ENCODE results near the gene USP19. TPM values are rescaled to one million over a fixed set of nuclear protein-coding genes. Genes with fewer than 3 reads are reported as not detected.

Gene USP19
- total and polyA plus RNA-seq, 2 of the 8 experiments (the other 6 are each of a cell fraction or from before 2014, with no cell fraction given), result 46.4 to 65.8 TPM

DNA sequence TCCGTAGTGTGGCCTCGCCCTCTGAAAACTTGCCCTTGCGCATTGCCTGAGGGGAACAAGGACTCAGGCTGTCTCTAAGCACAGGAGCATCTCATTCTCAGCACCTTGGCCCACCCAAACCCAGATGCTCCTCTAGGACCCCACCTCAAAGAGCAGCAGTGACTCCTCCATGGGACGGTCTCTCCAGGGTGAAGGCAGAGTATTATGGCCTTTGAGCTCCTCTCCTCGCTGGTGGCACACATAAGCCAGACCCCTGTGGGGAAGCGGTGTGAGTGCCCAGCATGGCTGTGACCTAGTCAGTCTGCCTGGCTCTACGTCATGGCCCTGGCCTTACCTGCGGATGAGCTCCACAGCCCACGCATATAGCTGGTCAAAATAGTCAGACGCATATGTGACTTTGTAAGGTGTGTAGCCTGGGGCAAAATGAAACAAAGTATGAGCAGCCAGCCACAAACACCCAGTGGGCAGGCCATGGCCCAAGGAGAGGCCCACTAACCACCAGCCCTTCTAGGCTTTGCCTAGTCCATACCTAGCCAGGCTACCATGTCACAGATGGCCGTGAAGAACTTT, 20.5 kb downstream of the USP19 start:
- no peak for FAIRE-seq
- Histone ChIP-seq H3K4me2 (ENCODE audit: insufficient read depth in 1 of 2, low read depth in 2 of 2, low read length in 2 of 2) (no peak overlapping the region), H3K23ac (ENCODE audit: insufficient read length) (no peak overlapping the region), H3K18ac (ENCODE audit: extremely low read depth, low read length) (no peak overlapping the region), H3K4me1 (replicated peaks in 1 of 4; ENCODE audit: control insufficient read depth in 3 of 4, insufficient read depth in 4 of 4, low read length in 3 of 4) (peaks cover 0 to 4% (median 3%) of the 10 kb centered on the region in 4 experiments; a peak in 5 of 7 replicates), H3K9ac (replicated peaks in 1 of 4; ENCODE audit: extremely low read depth in 1 of 4, low read depth in 3 of 4, low read length in 3 of 4) (no peak overlapping the region), H3K27me3 (replicated peaks in 1 of 4; ENCODE audit: control insufficient read depth in 3 of 4, extremely low read depth in 1 of 4, insufficient read depth in 3 of 4, low read length in 3 of 4) (no peaks in the 10 kb centered on the region), H3K79me2 (ENCODE audit: control insufficient read depth in 1 of 2, insufficient read depth in 2 of 2, low read length in 2 of 2) (peaks cover 0 to 14% of the 10 kb centered on the region in 2 experiments; a peak in 2 of 4 replicates), H2BK5ac (ENCODE audit: low read depth, low read length) (no peak overlapping the region), H2BK120ac (replicated peaks; ENCODE audit: low read depth, low read length) (no peak overlapping the region), H2AFZ (ENCODE audit: low read length) (no peak overlapping the region), H2BK15ac (ENCODE audit: low read length) (no peak overlapping the region), H3K4me3 (ENCODE audit: extremely low read depth in 1 of 4, insufficient read depth in 2 of 4, low read depth in 3 of 4, low read length in 4 of 4) (no peak overlapping the region), H3K14ac (ENCODE audit: insufficient read length) (no peak overlapping the region), H3K56ac (replicated peaks; ENCODE audit: insufficient read length, low read depth, low read length) (no peak overlapping the region), H3K23me2 (ENCODE audit: low read depth, low read length) (peaks cover 8% of the 10 kb centered on the region), H4K20me1 (replicated peaks in 1 of 2; ENCODE audit: control insufficient read depth in 1 of 2, insufficient read depth in 2 of 2, low read length in 2 of 2) (peaks cover 4 to 9% of the 10 kb centered on the region in 2 experiments), H4K91ac (replicated peaks; ENCODE audit: insufficient read length, low read length) (no peak overlapping the region), H2BK12ac (ENCODE audit: low read depth, low read length) (no peak overlapping the region), H4K5ac (ENCODE audit: insufficient read length, low read depth, low read length) (no peak overlapping the region), H3K79me1 (ENCODE audit: low read depth, low read length) (no peaks in the 10 kb centered on the region; the same call in 1 of the 2 replicates), H4K8ac (ENCODE audit: extremely low read depth, insufficient read depth, low read length) (no peak overlapping the region), H2BK20ac (ENCODE audit: low read length) (no peak overlapping the region), H2AK5ac (ENCODE audit: low read depth, low read length) (no peak overlapping the region), H3K9me3 (ENCODE audit: insufficient read depth in 2 of 2, low read depth in 1 of 2, low read length in 1 of 2) (no peaks in the 10 kb centered on the region), H3K27ac (ENCODE audit: low read depth, low read length) (no peak overlapping the region), H3K4ac (replicated peaks; ENCODE audit: insufficient read length, low read depth, low read length) (no peak overlapping the region), H3K36me3 (ENCODE audit: control insufficient read depth in 2 of 4, insufficient read depth in 4 of 4, low read length in 3 of 4) (peaks cover 36 to 65% (median 53%) of the 10 kb centered on the region in 4 experiments)
- DNase-seq (ENCODE audit: low read depth in 1 of 2, low spot score in 2 of 2), result no peak
- ChIA-PET POLR2A (ENCODE audit: partially characterized antibody) (interaction anchor here (1.2 to 27.9 kb wide), 6 partner anchors 1 to 82 kb away, joined by 3 to 508 read pairs (median 74); partner anchors contain the start of genes DALRD3, IMPDH2, NDUFAF3 and QARS1), CTCF (ENCODE audit: partially characterized antibody) (interaction anchor here (0.6 to 1.4 kb wide), 3 partner anchors 16 to 1110 kb away, joined by 3 to 4 read pairs (median 3); no protein-coding TSS in a partner anchor)
- WGBS, 2 experiments (ENCODE audit: extremely low coverage in 1 of 2, insufficient coverage in 1 of 2, insufficient read length in 1 of 2, insufficient replicate concordance in 2 of 2, low coverage in 1 of 2, low lambda C conversion rate in 2 of 2, missing lambda C conversion rate in 1 of 2), result 89% methylated on average over 11 of the region's 11 CpGs; no CpG with 5 or more reads in 1 of the 2 experiments
- TF ChIP-seq NANOG (IDR thresholded peaks at IDR 0.05; ENCODE audit: insufficient read depth, low read depth, low read length, poor library complexity, severe bottlenecking), result no peak
- no peak for TF ChIP-seq BCL11A (IDR thresholded peaks at IDR 0.05; ENCODE audit: low read depth in 2 of 2, low read length in 2 of 2)
- no peak for TF ChIP-seq KDM5A (IDR thresholded peaks at IDR 0.05; ENCODE audit: low read length)
- TF ChIP-seq E2F6 (IDR thresholded peaks at IDR 0.05), result no peak
- TF ChIP-seq CHD1 (IDR thresholded peaks at IDR 0.05; ENCODE audit: low read depth, low read length), result no peak
- TF ChIP-seq GABPA (IDR thresholded peaks at IDR 0.05; ENCODE audit: borderline replicate concordance, insufficient read depth, low read length), result no peak
- TF ChIP-seq FOSL1 (IDR thresholded peaks at IDR 0.05; ENCODE audit: insufficient read depth, low read depth, low read length), result no peak
- TF ChIP-seq SAP30 (IDR thresholded peaks at IDR 0.05; ENCODE audit: insufficient read depth, insufficient replicate concordance, low read length), result no peak
- no peak for TF ChIP-seq RBBP5 (IDR thresholded peaks at IDR 0.05; ENCODE audit: borderline replicate concordance, low read depth, low read length)
- TF ChIP-seq BACH1 (IDR thresholded peaks at IDR 0.05; ENCODE audit: low read length), result no peak
- TF ChIP-seq EZH2 (IDR thresholded peaks at IDR 0.05; ENCODE audit: low read depth, low read length, severe bottlenecking), result no peak
- TF ChIP-seq CREB1 (IDR thresholded peaks at IDR 0.05), result no peak
